PC-9 (cell line): ENCODE results near the gene TMEM53. TPM values are rescaled to one million over a fixed set of nuclear protein-coding genes. Genes with fewer than 3 reads are reported as not detected.

Experiments
- BruUV-seq: library from RNA; stranded (reverse); fragments of 400-500 nt; replicated peaks from 2 replicates; lab custom pipeline; 2021; lab: Mats Ljungman, UMichigan
- CTCF ChIA-PET: fragments of 300-600 bp; sonication (Branson Sonifier 250); formaldehyde crosslinking; loops from one replicate; lab custom pipeline; 2022; ENCODE audit warnings: antibody characterized with exemption; lab: Charles Lee
- POLR2A ChIA-PET: fragments of 300-600 bp; sonication (Branson Sonifier 250); formaldehyde crosslinking; loops from one replicate; lab custom pipeline; 2022; ENCODE audit warnings: antibody characterized with exemption; ENCODE audit not compliant: unreplicated experiment; lab: Charles Lee
- DNase-seq, 2 experiments: peaks; one replicate each; pipeline versions ENCODE4 v3.0.0 to v3.0.0-alpha.2; 2015 to 2022; ENCODE audit warnings: mixed read lengths in 1 of 2
- H2AFZ ChIP-seq: fragments of 200-600 bp; sonication (generic); 2 replicates; pipeline ENCODE4 v1.8.1; 2017; ENCODE audit warnings: antibody characterized with exemption
- H3F3A ChIP-seq: fragments of 200-600 bp; sonication (generic); 2 replicates; pipeline ENCODE4 v1.8.1; 2017; ENCODE audit warnings: antibody characterized with exemption, mild to moderate bottlenecking, low read depth; ENCODE audit not compliant: insufficient read depth
- H3K27ac ChIP-seq: fragments of 200-600 bp; sonication (generic); 2 replicates; pipeline ENCODE4 v1.6.1; 2016; ENCODE audit warnings: mixed run types
- H3K27me3 ChIP-seq: fragments of 200-600 bp; sonication (generic); 2 replicates; pipeline ENCODE4 v1.6.1; 2016; ENCODE audit warnings: low read depth, mixed run types; ENCODE audit not compliant: insufficient read depth
- H3K36me3 ChIP-seq: fragments of 200-600 bp; sonication (generic); 2 replicates; pipeline ENCODE4 v1.6.1; 2016; ENCODE audit warnings: low read depth, mixed run types
- H3K4me1 ChIP-seq: fragments of 200-600 bp; sonication (generic); replicated peaks from 2 replicates; pipeline ENCODE4 v1.6.1; 2016; ENCODE audit warnings: mixed run types; ENCODE audit not compliant: insufficient read depth
- H3K4me2 ChIP-seq: fragments of 200-600 bp; sonication (generic); 2 replicates; pipeline ENCODE4 v1.6.1; 2017; ENCODE audit warnings: mixed run types
- H3K4me3 ChIP-seq: fragments of 200-600 bp; sonication (generic); 2 replicates; pipeline ENCODE4 v1.6.1; 2016; ENCODE audit warnings: mixed run types
- H3K79me2 ChIP-seq: fragments of 200-600 bp; sonication (generic); 2 replicates; pipeline ENCODE4 v1.6.1; 2017; ENCODE audit warnings: low read depth, mixed run types
- H3K9me2 ChIP-seq: fragments of 200-600 bp; sonication (generic); 2 replicates; pipeline ENCODE4 v1.8.1; 2017; ENCODE audit warnings: mild to moderate bottlenecking; ENCODE audit not compliant: insufficient read depth
- H3K9me3 ChIP-seq: fragments of 200-600 bp; sonication (generic); 2 replicates; pipeline ENCODE4 v1.8.1; 2016; ENCODE audit warnings: low read depth; ENCODE audit not compliant: insufficient read depth
- H4K20me1 ChIP-seq: fragments of 200-600 bp; sonication (generic); 2 replicates; pipeline ENCODE4 v1.8.1; 2017; ENCODE audit not compliant: insufficient read depth
- CTCF ChIP-seq: fragments of 200-600 bp; sonication (generic); conservative IDR thresholded peaks from 2 replicates; pipeline ENCODE4 v1.6.1; 2017; ENCODE audit warnings: mixed run types, antibody characterized with exemption, mild to moderate bottlenecking, moderate library complexity
- EZH2 ChIP-seq: fragments of 200-600 bp; sonication (generic); IDR thresholded peaks from 2 replicates; pipeline ENCODE4 v1.8.0; 2017; ENCODE audit warnings: antibody characterized with exemption, low read depth
- intact Hi-C: fragments of 100-400 bp; cut with micrococcal nuclease; formaldehyde crosslinking; loops from one replicate; pipeline ENCODE4 v1.10.0; 2022; ENCODE audit not compliant: unreplicated experiment
- total RNA-seq: library from RNA; stranded (reverse); gene quantifications from 2 replicates; pipeline ENCODE4 v1.2.3, GENCODE V29; 2021

TMEM53 gene
- total RNA-seq, 1 experiment from 2014 or later: 36.1 TPM

- Histone ChIP-seq H3K27ac (no peak overlapping the region), H3K9me3 (no peaks in the 10 kb centered on the region), H3K4me2 (no peak overlapping the region), H2AFZ (no peak overlapping the region), H3K79me2 (no peaks in the 10 kb centered on the region), H3K27me3 (no peaks in the 10 kb centered on the region), H3K36me3 (no peaks in the 10 kb centered on the region), H3K4me3 (no peak overlapping the region), H3K4me1 (peaks cover 8% of the 10 kb centered on the region), H4K20me1 (no peaks in the 10 kb centered on the region), H3K9me2 (no peaks in the 10 kb centered on the region), H3F3A (peaks cover 8% of the 10 kb centered on the region; the same call in 1 of the 2 replicates)
- DNase-seq: no peak
- TF ChIP-seq EZH2 (no peak), CTCF (no peak)
- BruUV-seq: no TSS peak
- CTCF ChIA-PET: no interaction called here
- intact Hi-C loops: no loop called here
- POLR2A ChIA-PET: no interaction called here
Measured at GRCh38 chr1:44681905-44682882, 7.9 kb upstream of the TMEM53 start.

GRCh38 chr1:44679468-44679867 lies 5.2 kb upstream of the TMEM53 start:
- no peaks in the 10 kb centered on the region for H3K27me3 ChIP-seq
- H3F3A ChIP-seq: peaks cover 34% of the 10 kb centered on the region
- H2AFZ ChIP-seq: no peak overlapping the region
- TF ChIP-seq EZH2: no peak
- no peak for TF ChIP-seq CTCF
- ChIA-PET CTCF (no interaction called here), POLR2A (no interaction called here)
- BruUV-seq: no TSS peak
- peaks cover 34% of the 10 kb centered on the region for H3K4me1 ChIP-seq
- H3K36me3 ChIP-seq: no peaks in the 10 kb centered on the region
- no peak overlapping the region for H3K4me3 ChIP-seq
- intact Hi-C loops: loop anchor here (10.0 kb wide), 1 partner anchor 1005 kb away; the partner anchor contains the start of genes GPBP1L1 and TMEM69
- no peaks in the 10 kb centered on the region for H4K20me1 ChIP-seq
- no peak overlapping the region for H3K4me2 ChIP-seq
- H3K79me2 ChIP-seq: peaks cover 7% of the 10 kb centered on the region; the same call in 1 of the 2 replicates
- no peaks in the 10 kb centered on the region; the same call in 1 of the 2 replicates for H3K9me2 ChIP-seq
- no peak for DNase-seq
- H3K9me3 ChIP-seq: no peaks in the 10 kb centered on the region
- no peak overlapping the region for H3K27ac ChIP-seq

- no peaks in the 10 kb centered on the region for H3K36me3 ChIP-seq
- H3K9me3 ChIP-seq: no peaks in the 10 kb centered on the region
- no peak overlapping the region for H2AFZ ChIP-seq
- CTCF ChIA-PET: no interaction called here
- peaks cover 35% of the 10 kb centered on the region for H3K4me1 ChIP-seq
- no TSS peak for BruUV-seq
- H3K9me2 ChIP-seq: no peaks in the 10 kb centered on the region; the same call in 1 of the 2 replicates
- no peaks in the 10 kb centered on the region for H3K27me3 ChIP-seq
- H3K4me2 ChIP-seq: no peak overlapping the region
- H3K27ac ChIP-seq: no peak overlapping the region
- H3F3A ChIP-seq: peaks cover 36% of the 10 kb centered on the region
- no peak for DNase-seq
- intact Hi-C loops: loop anchor here (10.0 kb wide), 1 partner anchor 1006 kb away; the partner anchor contains the start of genes GPBP1L1 and TMEM69
- H4K20me1 ChIP-seq: no peaks in the 10 kb centered on the region
- H3K4me3 ChIP-seq: no peak overlapping the region
- peaks cover 7% of the 10 kb centered on the region for H3K79me2 ChIP-seq
- TF ChIP-seq CTCF: no peak
- no peak for TF ChIP-seq EZH2
- POLR2A ChIA-PET: no interaction called here
Measured at GRCh38 chr1:44678626-44679025, 4.3 kb upstream of the TMEM53 start.
